ENCODE measurements around the gene POGZ.
"Not testable (repeated sequence)": the region's sequence is repeated elsewhere in the genome, so short reads cannot be mapped to it uniquely, and the experiment has no call there.

POGZ gene

DNA sequence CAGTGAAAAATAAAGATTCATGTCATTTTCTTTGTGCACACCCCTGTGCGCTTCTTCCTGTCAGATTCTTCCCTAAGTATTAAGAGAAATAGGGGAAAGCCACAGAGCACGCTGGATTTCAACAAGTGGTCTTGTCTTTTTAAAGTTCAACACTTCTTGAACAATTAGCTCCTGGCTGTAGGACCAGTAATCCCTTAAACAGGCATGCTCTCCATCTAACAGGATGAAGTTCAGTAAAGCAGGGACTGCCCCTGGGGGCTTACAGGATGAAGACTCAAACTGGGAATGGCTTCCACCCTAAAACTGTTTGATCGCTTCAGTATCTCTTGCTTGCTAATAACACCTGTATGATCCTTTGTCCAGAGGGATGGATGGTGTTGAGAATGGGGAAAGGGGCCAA, 55.7 kb downstream of the POGZ start:
- TF ChIP-seq, protein P1, sequence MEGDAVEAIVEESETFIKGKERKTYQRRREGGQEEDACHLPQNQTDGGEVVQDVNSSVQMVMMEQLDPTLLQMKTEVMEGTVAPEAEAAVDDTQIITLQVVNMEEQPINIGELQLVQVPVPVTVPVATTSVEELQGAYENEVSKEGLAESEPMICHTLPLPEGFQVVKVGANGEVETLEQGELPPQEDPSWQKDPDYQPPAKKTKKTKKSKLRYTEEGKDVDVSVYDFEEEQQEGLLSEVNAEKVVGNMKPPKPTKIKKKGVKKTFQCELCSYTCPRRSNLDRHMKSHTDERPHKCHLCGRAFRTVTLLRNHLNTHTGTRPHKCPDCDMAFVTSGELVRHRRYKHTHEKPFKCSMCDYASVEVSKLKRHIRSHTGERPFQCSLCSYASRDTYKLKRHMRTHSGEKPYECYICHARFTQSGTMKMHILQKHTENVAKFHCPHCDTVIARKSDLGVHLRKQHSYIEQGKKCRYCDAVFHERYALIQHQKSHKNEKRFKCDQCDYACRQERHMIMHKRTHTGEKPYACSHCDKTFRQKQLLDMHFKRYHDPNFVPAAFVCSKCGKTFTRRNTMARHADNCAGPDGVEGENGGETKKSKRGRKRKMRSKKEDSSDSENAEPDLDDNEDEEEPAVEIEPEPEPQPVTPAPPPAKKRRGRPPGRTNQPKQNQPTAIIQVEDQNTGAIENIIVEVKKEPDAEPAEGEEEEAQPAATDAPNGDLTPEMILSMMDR (conservative IDR thresholded peaks at IDR 0.05; ENCODE audit: low read depth, low read length): no peak
- no peak for DNase-seq (ENCODE audit: low read depth)
- H3K4me3 ChIP-seq (ENCODE audit: low read length): no peak overlapping the region

- DNase-seq (ENCODE audit: low read depth): no peak
- TF ChIP-seq, protein P1 (conservative IDR thresholded peaks at IDR 0.05; ENCODE audit: low read depth, low read length): no peak
Measured at GRCh38 chr1:151402764-151403163, 56.5 kb downstream of the POGZ start.

DNA sequence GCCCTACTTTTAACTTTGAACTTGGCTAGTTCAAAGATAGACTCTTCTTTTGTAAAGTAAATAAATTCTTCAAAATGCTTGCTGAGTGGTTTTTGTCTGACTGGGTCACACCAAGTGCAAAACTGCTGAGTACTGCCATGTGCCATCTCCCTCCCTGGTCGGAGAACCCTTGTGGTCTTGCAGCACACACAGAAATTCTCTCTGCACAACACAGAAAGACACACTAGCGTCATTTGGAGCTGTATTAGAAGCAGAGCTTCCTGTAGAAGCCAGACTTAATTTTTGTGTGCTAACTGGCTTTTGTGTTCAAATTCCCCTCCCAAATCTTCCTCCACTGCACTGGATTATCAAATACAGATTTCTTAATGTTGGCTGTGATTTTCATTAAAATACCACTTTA, 57.4 kb downstream of the POGZ start:
- DNase-seq (ENCODE audit: low read depth): no peak
- no peak overlapping the region for H3K4me3 ChIP-seq (ENCODE audit: low read length)
- TF ChIP-seq, protein P1 (conservative IDR thresholded peaks at IDR 0.05; ENCODE audit: low read depth, low read length): no peak

More at GRCh38 chr1:151402764-151403163, 56.5 kb downstream of the POGZ start:
- no peak overlapping the region for H3K4me3 ChIP-seq (ENCODE audit: low read length)

GRCh38 chr1:151401125-151401788, 58.0 kb downstream of the POGZ start:
- TF ChIP-seq, protein P1 (conservative IDR thresholded peaks at IDR 0.05; ENCODE audit: low read depth, low read length): no peak
- H3K4me3 ChIP-seq (ENCODE audit: low read length): no peak overlapping the region
- DNase-seq (ENCODE audit: low read depth): peak; percentile 13

GRCh38 chr1:151399324-151400171, 59.7 kb downstream of the POGZ start, which contains the start of gene PSMB4:
Gene PSMB4, plus strand, starts transcription at chr1:151399573. Its CDS starts 15 bp downstream, at chr1:151399588.
- DNase-seq (ENCODE audit: low read depth): peak; percentile 74
- H3K4me3 ChIP-seq (ENCODE audit: low read length): peak within 1 kb of the TSS; percentile 90
- TF ChIP-seq, protein P1 (conservative IDR thresholded peaks at IDR 0.05; ENCODE audit: low read depth, low read length): peak; percentile 45

GRCh38 chr1:151396265-151396664, 63.0 kb downstream of the POGZ start:
- H3K4me3 ChIP-seq (ENCODE audit: low read length): not testable (repeated sequence)

GRCh38 chr1:151393583-151393982, 65.7 kb downstream of the POGZ start:
- no peak overlapping the region for H3K4me3 ChIP-seq (ENCODE audit: low read length)
- DNase-seq (ENCODE audit: low read depth): no peak
- TF ChIP-seq, protein P1 (conservative IDR thresholded peaks at IDR 0.05; ENCODE audit: low read depth, low read length): no peak

More at GRCh38 chr1:151396265-151396664, 63.0 kb downstream of the POGZ start:
- DNase-seq (ENCODE audit: low read depth): not testable (repeated sequence)
